K562 (cell line): Measurements from ENCODE around the gene MRNIP. TPM values are rescaled to one million over a fixed set of nuclear protein-coding genes. Genes with fewer than 3 reads are reported as not detected.

Experiments
- BRD4 ChIP-seq: fragments of 200-600 bp; sonication (generic); IDR thresholded peaks from 2 replicates; pipeline ENCODE4 v1.6.1; 2017; ENCODE audit warnings: inconsistent platforms
- CCNT2 ChIP-seq: IDR thresholded peaks from 2 replicates; pipeline ENCODE4 v1.6.1; 2011; ENCODE audit warnings: borderline replicate concordance, low read depth, mild to moderate bottlenecking, moderate library complexity, mixed read lengths, low read length; ENCODE audit not compliant: insufficient read length; ENCODE audit errors: extremely low read depth
- CTCF ChIP-seq, 3 experiments: IDR thresholded peaks in 2 of 3; conservative IDR thresholded peaks in 1 of 3; 2 replicates each; pipeline ENCODE4 v1.5.1; 2011 to 2012; ENCODE audit warnings: low read length in 3 of 3, mild to moderate bottlenecking in 3 of 3, control low read depth in 2 of 3, improper control_type of control experiment in 1 of 3, inconsistent platforms in 1 of 3, low read depth in 1 of 3, mixed read lengths in 1 of 3, moderate library complexity in 1 of 3; ENCODE audit not compliant: insufficient read depth in 2 of 3
- ETV6 ChIP-seq, 3 experiments: fragments of 150-350 bp in 1 of 3; sonication (generic) in 1 of 3; formaldehyde crosslinking in 1 of 3; IDR thresholded peaks; 2 replicates each; pipeline versions ENCODE4 v1.6.1 to v1.8.0; 2014 to 2022; ENCODE audit warnings: borderline replicate concordance in 2 of 3, low read depth in 2 of 3, antibody characterized with exemption in 1 of 3, low read length in 1 of 3, mild to moderate bottlenecking in 1 of 3, missing genetic modification reagents in 1 of 3
- HNRNPUL1 ChIP-seq: fragments of 200-400 bp; formaldehyde crosslinking; IDR thresholded peaks from 2 replicates; pipeline ENCODE4 v1.6.1; 2017; ENCODE audit warnings: low read length
- IFI16 ChIP-seq: fragments of 250-450 bp; sonication (Bioruptor Pico); IDR thresholded peaks from 2 replicates; pipeline ENCODE4 v2.1.2; 2022; ENCODE audit warnings: mild to moderate bottlenecking, inconsistent platforms
- JUN ChIP-seq, 2 experiments: sonication (generic) in 1 of 2; formaldehyde crosslinking in 1 of 2; IDR thresholded peaks; 2 replicates each; pipeline versions ENCODE4 v1.6.1 to v1.8.0; 2012 to 2022; ENCODE audit warnings: borderline replicate concordance in 2 of 2, mild to moderate bottlenecking in 2 of 2, improper control_type of control experiment in 1 of 2, low read depth in 1 of 2, low read length in 1 of 2, missing genetic modification reagents in 1 of 2
- L3MBTL2 ChIP-seq: fragments of 450-650 bp; IDR thresholded peaks from 2 replicates; pipeline ENCODE4 v1.6.1; 2016; ENCODE audit warnings: mild to moderate bottlenecking, moderate library complexity
- MITF ChIP-seq: IDR thresholded peaks from 2 replicates; pipeline ENCODE4 v1.6.1; 2014; ENCODE audit warnings: antibody characterized with exemption
- MYC ChIP-seq, 2 experiments: fragments of 250-450 bp in 1 of 2; sonication (Bioruptor Pico) in 1 of 2; IDR thresholded peaks; 2 replicates each; pipeline versions ENCODE4 v1.5.1 to v1.6.1; 2012 to 2021; ENCODE audit warnings: low read depth in 2 of 2, borderline replicate concordance in 1 of 2, improper control_type of control experiment in 1 of 2, low read length in 1 of 2, mild to moderate bottlenecking in 1 of 2, moderate library complexity in 1 of 2
- PURB ChIP-seq: sonication (generic); formaldehyde crosslinking; IDR thresholded peaks from 2 replicates; pipeline ENCODE4 v1.9.0; 2021; ENCODE audit warnings: low read depth, mild to moderate bottlenecking, missing genetic modification reagents
- ZBTB33 ChIP-seq: sonication (generic); formaldehyde crosslinking; IDR thresholded peaks from 2 replicates; pipeline ENCODE4 v1.8.1; 2023; ENCODE audit warnings: mild to moderate bottlenecking, missing genetic modification reagents
- ZFP1 ChIP-seq: fragments of 450-650 bp; formaldehyde crosslinking; IDR thresholded peaks from 2 replicates; pipeline ENCODE4 v1.4.0; 2020; ENCODE audit warnings: mild to moderate bottlenecking, mixed read lengths
- ZNF143 ChIP-seq: sonication (generic); formaldehyde crosslinking; IDR thresholded peaks from 2 replicates; pipeline ENCODE4 v1.9.0; 2022; ENCODE audit warnings: mild to moderate bottlenecking, missing genetic modification reagents
- ZNF23 ChIP-seq: fragments of 250-450 bp; sonication (Bioruptor Pico); IDR thresholded peaks from 2 replicates; pipeline ENCODE4 v1.4.0; 2020; ENCODE audit warnings: mild to moderate bottlenecking
- ZNF511 ChIP-seq: sonication (generic); formaldehyde crosslinking; IDR thresholded peaks from 2 replicates; pipeline ENCODE4 v1.8.0; 2022; ENCODE audit warnings: mild to moderate bottlenecking, missing genetic modification reagents
- ZNF79 ChIP-seq: fragments of 250-450 bp; sonication (Bioruptor Pico); IDR thresholded peaks from 2 replicates; pipeline ENCODE4 v1.4.0; 2020; ENCODE audit warnings: low read depth, mild to moderate bottlenecking, moderate library complexity
- polyA plus RNA-seq, 8 experiments: library from polyadenylated mRNA; depleted of rRNA in 4 of 8; stranded (reverse) in 5 of 8; unstranded in 3 of 8; fragments of >200 nt; fragmentation: Nextera tagmentation in 2 of 8; fragmentation: Illumina TruSeq in 1 of 8; extraction: Ambion mirVana in 2 of 8; extraction: Trizol in 1 of 8; gene quantifications; 2 replicates each; pipeline versions ENCODE4 v1.2.1 to v1.2.3, GENCODE V29; 2011 to 2014; ENCODE audit warnings: inconsistent platforms in 1 of 8, missing spikeins in 1 of 8
- total RNA-seq, 7 experiments: library from RNA; depleted of rRNA in 6 of 7; stranded (reverse); fragments of >200 nt in 6 of 7; fragmentation: Illumina TruSeq in 2 of 7; extraction: Trizol in 2 of 7; gene quantifications; 2 replicates each; pipeline versions ENCODE4 v1.2.1 to v1.2.3, GENCODE V29; 2011 to 2021; ENCODE audit warnings: low replicate concordance in 1 of 7

Gene MRNIP
- total and polyA plus RNA-seq, 9 of the 15 experiments (the other 6 are each of a cell fraction or from before 2014, with no cell fraction given) = 3.6 to 39.0 (median 16.8) TPM

GRCh38 chr5:179858586-179859427 lies at the start of gene MRNIP (continued):
- TF ChIP-seq MITF (peak; percentile 6; the same call in 1 of the 2 replicates), L3MBTL2 (peak; percentile 63; the same call in 1 of the 2 replicates), ZFP1 (no peak), CCNT2 (peak; percentile 75), PURB (no peak), MYC (IDR thresholded peaks at IDR 0.05; ENCODE audit: low read depth, low read length) (peak; percentile 88), MYC (CRISPR knock-in tag; IDR thresholded peaks at IDR 0.05; ENCODE audit: borderline replicate concordance, low read depth) (peak; percentile 57; the same call in 1 of the 2 replicates), BRD4 (no peak), IFI16 (CRISPR knock-in tag) (no peak), HNRNPUL1 (no peak), ETV6 (IDR thresholded peaks at IDR 0.05; ENCODE audit: borderline replicate concordance in 1 of 2, low read depth in 2 of 2, low read length in 1 of 2) (no peak), ETV6 (CRISPR knock-in tag; IDR thresholded peaks at IDR 0.05; ENCODE audit: borderline replicate concordance) (peak; percentile 47; the same call in 1 of the 2 replicates), JUN (IDR thresholded peaks at IDR 0.05; ENCODE audit: borderline replicate concordance, low read depth, low read length) (peak; percentile 28; the same call in 1 of the 2 replicates), JUN (CRISPR knock-in tag; IDR thresholded peaks at IDR 0.05; ENCODE audit: borderline replicate concordance) (no peak), ZBTB33 (peak; percentile 75), ZNF143 (CRISPR knock-in tag) (0 out of 2 replicates have a peak, but pooled peaks have one; percentile 39), ZNF79 (CRISPR knock-in tag) (no peak), CTCF (IDR thresholded peaks at IDR 0.05 in 2 of 3, conservative IDR thresholded peaks at IDR 0.05 in 1 of 3; ENCODE audit: insufficient read depth in 2 of 3, low read depth in 1 of 3, low read length in 3 of 3) (peak; percentile 14 to 49 (median 17); a peak in 3 of 6 replicates), ZNF511 (CRISPR knock-in tag) (peak; percentile 26; the same call in 1 of the 2 replicates), ZNF23 (CRISPR knock-in tag) (no peak)
